CD4-positive, alpha-beta T cell treated with Interleukin-15 for 4 hours (primary cell): Measurements from ENCODE around the gene KCTD21.
A peak's percentile ranks its signal among the peaks of the same experiment; 100 is the strongest.

ENCODE experiments used
- DNase-seq: peaks from one replicate; pipeline ENCODE4 v3.0.0-alpha.2; 2020; ENCODE audit warnings: low spot score

The KCTD21 gene

DNA sequence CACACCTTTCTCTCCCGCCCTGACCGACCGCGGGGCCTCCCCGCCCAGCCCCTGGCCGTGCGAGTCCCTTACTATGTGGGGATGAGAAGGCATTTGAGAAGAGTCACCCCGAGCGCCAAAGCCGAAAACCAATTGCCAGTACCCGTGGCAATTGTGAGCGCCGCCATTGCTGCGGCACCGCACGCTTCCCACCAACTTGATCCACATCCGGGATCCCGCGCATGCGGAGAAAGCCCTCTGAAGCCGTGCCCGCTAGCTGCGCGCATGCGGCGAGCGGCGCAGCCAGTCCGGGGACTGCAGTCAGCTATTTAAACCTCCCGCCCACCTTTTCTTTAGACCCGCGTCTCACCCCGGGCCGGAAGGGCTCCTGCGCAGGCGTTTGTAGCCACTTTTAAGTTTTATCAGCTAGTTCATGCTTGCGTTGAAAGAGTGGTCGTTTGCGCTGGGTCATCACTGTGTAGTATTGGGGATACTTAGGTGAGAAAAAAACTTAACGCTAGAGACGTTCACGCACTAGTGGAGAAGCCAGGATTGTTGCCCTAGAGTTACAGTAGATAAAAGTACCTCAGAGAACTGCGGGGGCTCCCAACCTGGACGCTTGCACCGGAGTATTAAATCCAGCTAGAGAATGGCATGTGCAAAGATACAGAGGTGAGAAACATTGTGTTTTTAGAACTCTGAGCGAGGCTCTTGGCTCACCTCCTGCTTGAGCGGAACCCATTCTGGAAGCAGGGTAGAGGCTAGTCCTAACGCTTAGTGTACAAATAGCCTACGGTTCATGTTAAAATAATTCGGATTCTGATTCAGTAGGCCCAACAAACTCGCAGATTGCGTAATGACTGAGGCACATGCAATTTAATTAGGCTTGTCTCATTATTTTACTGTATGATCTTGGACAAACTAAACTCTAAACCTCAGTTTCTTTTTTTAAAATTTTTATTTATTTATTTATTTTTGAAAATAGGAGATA lies 48.7 kb downstream of the KCTD21 start, which contains the start of gene ALG8:
TSS of gene ALG8 (minus strand) at position 205 of the 970 bp plus-strand sequence. CDS start at position 167, 38 bp downstream.
- DNase-seq = peak; percentile 97

GRCh38 chr11:78138694-78139421 lies 49.6 kb downstream of the KCTD21 start:
- DNase-seq = peak; percentile 23

DNA sequence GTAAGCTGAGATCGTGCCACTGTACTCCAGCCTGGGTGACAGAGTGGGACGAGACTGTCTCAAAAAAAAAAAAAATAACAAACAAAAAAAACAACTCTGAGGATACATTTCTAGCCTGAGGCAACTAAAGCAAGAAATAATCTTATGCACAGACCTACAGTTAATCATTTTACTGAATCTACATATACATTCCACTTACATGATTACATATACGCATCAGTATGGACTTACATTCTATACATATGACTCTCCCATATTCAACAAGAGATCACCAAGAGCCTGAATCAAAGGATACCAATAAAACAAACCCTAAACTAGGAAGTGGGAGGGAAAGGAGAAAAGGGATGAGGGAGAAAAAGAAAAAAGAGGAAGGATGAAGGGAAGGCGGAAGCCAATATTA lies 50.1 kb downstream of the KCTD21 start:
- DNase-seq = no peak

- DNase-seq = no peak
These were observed 56.0 kb downstream of the KCTD21 start for GRCh38 chr11:78132475-78132874.

DNA sequence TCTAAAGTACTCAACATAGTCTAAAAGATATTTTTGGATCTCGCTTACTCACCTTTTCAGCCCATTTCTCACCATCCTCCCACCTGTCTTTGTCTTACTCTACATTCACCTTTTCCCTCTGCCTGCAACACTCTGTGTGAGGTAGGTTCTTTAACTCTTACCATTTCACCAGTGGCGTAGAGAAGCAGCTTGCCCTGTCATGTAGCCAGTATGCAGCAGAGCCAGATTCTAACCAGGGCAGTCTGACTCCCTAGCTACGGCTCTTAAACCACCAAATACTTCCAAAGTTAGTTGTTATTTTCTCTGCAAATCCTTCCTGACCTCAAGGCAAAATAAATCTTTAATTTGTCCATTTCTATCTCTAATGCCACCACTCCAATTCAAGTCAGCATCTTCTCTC lies 56.5 kb downstream of the KCTD21 start:
- no peak for DNase-seq

- DNase-seq = no peak
These were observed 61.0 kb downstream of the KCTD21 start for GRCh38 chr11:78127403-78127802.
